Activated CD8-positive, alpha-beta memory T cell treated with anti-CD3 and anti-CD28 coated beads for 48 hours (primary cell): ENCODE measurements around the gene YBX2.
A peak's percentile ranks its signal among the peaks of the same experiment; 100 is the strongest.

Experiments
- DNase-seq, 3 experiments: peaks; one replicate each; pipeline ENCODE4 v3.0.0-alpha.2; 2020; ENCODE audit warnings: low read depth in 2 of 3, low spot score in 2 of 3

Gene YBX2

GRCh38 chr17:7323731-7324437, 29.4 kb upstream of the YBX2 start:
- peak in 1 of 3 experiments; percentile 74 for DNase-seq

GRCh38 chr17:7322520-7323194, 28.2 kb upstream of the YBX2 start:
- no peak for DNase-seq

- DNase-seq: no peak
Observed at GRCh38 chr17:7321466-7321865, 27.0 kb upstream of the YBX2 start.

GRCh38 chr17:7318121-7318860, 23.9 kb upstream of the YBX2 start:
- DNase-seq: no peak

- DNase-seq: no peak
Observed at GRCh38 chr17:7317161-7317803, 22.8 kb upstream of the YBX2 start.

- DNase-seq: no peak
Observed at GRCh38 chr17:7315570-7316235, 21.3 kb upstream of the YBX2 start.

- DNase-seq: peak; percentile 84 to 92 (median 87)
Observed at GRCh38 chr17:7314719-7315569, 20.5 kb upstream of the YBX2 start, which contains the start of gene GPS2. Gene GPS2 (minus strand): TSS chr17:7315360. CDS start chr17:7315052, 308 bp downstream.

GRCh38 chr17:7313890-7314718, 19.7 kb upstream of the YBX2 start:
- DNase-seq: no peak

- no peak for DNase-seq
Observed at GRCh38 chr17:7313088-7313889, 18.9 kb upstream of the YBX2 start.

GRCh38 chr17:7312432-7313087, 18.1 kb upstream of the YBX2 start:
- DNase-seq: no peak

- DNase-seq: no peak
Observed at GRCh38 chr17:7311110-7311705, 16.8 kb upstream of the YBX2 start.

GRCh38 chr17:7309628-7310027, 15.2 kb upstream of the YBX2 start:
- no peak for DNase-seq

GRCh38 chr17:7308625-7309433, 14.4 kb upstream of the YBX2 start:
- DNase-seq: peak in 2 of 3 experiments; percentile 52 to 69

GRCh38 chr17:7307686-7308624, 13.5 kb upstream of the YBX2 start:
- peak in 1 of 3 experiments; percentile 32 for DNase-seq

- DNase-seq: peak; percentile 99 to 100 (median 100)
Observed at GRCh38 chr17:7306911-7307685, 12.7 kb upstream of the YBX2 start, which contains the start of gene EIF5A. Gene EIF5A (plus strand): TSS chr17:7307628. CDS start chr17:7309636, 2,008 bp downstream.
